GM19395 (cell line): Measurements from ENCODE around the gene CCDC107.
"Not testable (repeated sequence)": the region's sequence is repeated elsewhere in the genome, so short reads cannot be mapped to it uniquely, and the experiment has no call there.

Experiments used
- ATAC-seq: cut with Tn5 transposase; IDR thresholded peaks from one replicate; pipeline ENCODE4 v1.9.1; 2021; ENCODE audit warnings: mild to moderate bottlenecking, moderate library complexity; ENCODE audit not compliant: unreplicated experiment

Gene CCDC107

GRCh38 chr9:35637427-35637955 lies 20.6 kb upstream of the CCDC107 start:
- ATAC-seq = not testable (repeated sequence)

DNA sequence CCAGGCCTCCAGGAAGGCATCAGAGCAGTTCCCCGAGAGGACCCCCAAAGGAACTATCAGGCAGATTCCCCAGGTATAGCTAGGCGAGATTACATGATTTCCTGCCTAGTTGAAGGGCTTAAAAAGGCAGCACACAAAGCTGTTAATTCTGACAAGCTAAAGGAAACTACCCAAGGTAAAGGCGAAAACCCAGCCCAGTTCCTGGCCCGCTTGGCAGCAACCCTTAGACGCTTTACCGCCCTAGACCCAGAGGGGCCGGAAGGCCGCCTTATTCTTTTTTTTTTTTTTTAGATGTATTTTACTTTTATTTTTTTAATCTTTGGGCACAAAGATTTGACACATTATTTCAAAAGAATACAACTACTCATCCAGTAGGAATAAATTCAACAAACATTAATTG lies 19.3 kb upstream of the CCDC107 start:
- ATAC-seq = not testable (repeated sequence)

DNA sequence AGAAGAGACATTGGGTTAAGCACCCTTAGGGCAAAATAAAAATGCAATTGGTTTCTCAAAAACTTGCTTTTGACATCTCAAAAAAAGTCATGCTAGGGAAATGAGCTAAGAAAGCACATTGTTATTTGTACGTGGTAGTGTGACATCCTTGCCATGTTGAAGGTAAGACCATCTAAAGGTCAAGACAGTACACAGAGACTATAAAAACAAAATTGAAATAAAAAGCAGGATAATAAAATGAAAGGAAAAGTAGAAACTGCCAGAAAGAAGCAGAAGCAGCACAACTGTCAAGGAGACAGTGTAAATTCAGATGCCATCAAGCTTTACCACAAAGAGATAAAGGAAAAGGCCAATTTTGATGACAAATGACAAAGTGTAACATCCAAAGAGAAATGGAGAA lies 18.9 kb upstream of the CCDC107 start:
- not testable (repeated sequence) for ATAC-seq

GRCh38 chr9:35639631-35640030 lies 18.5 kb upstream of the CCDC107 start:
- no peak for ATAC-seq

DNA sequence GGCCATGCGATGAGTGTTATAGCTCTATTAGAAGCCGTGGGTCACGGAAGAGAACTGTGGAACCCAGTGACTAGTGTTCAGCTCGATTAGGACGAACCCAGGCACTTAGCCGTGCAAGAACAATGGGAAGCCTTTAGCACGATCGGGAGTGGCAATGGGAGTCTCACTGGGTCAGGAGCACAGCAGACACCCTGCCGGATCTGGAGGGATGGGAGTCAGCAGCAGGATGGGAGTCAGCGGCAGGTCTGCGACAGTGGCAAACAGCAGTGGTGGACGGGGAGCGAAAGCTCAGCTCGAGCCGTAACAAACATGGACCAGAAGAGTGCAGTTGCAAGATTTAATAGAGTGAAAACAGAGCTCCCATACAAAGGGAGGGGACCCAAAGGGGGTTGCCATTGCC lies 17.7 kb upstream of the CCDC107 start:
- ATAC-seq = not testable (repeated sequence)

DNA sequence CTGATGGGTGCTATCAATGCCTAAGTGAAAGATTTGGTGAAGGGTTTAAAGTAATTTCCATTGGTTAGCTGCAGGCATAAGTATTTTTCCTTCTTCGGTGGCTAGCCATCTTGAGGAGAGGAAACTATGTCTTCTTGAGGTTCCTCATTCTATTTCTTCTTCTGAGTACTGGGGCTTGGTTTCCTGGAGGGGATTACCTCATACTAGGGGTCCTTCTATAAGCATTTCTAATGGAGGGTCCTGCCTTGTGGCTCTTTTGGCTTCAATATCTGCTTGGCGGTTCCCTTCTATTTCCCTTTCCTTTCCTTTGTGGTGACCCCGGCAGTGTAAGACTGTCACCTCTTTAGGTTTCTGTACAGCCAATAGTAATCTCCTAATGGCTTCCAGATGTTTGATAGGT lies 16.6 kb upstream of the CCDC107 start:
- ATAC-seq = not testable (repeated sequence)

DNA sequence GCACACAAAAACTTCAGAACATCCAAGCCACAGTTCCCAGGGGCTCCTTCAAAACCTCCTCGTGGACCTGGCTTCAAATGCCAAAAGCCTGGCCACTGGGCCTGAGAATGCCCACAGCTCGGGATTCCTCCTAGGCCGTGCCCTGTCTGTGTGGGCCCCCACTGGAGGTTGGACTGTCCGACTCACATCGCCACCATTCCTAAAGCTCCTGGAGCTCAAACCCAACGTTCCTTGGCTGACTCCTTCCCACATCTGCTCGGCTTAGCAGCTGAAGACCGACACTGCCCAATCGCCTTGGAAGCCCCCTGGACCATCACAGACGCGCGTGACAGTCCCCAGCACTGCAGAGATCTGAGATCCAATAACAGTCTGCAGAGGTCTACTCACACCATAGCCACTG lies 15.0 kb upstream of the CCDC107 start:
- no peak for ATAC-seq

GRCh38 chr9:35645736-35646135 lies 12.4 kb upstream of the CCDC107 start:
- not testable (repeated sequence) for ATAC-seq

- ATAC-seq = no peak
Observed at GRCh38 chr9:35646153-35646532, 11.9 kb upstream of the CCDC107 start.

DNA sequence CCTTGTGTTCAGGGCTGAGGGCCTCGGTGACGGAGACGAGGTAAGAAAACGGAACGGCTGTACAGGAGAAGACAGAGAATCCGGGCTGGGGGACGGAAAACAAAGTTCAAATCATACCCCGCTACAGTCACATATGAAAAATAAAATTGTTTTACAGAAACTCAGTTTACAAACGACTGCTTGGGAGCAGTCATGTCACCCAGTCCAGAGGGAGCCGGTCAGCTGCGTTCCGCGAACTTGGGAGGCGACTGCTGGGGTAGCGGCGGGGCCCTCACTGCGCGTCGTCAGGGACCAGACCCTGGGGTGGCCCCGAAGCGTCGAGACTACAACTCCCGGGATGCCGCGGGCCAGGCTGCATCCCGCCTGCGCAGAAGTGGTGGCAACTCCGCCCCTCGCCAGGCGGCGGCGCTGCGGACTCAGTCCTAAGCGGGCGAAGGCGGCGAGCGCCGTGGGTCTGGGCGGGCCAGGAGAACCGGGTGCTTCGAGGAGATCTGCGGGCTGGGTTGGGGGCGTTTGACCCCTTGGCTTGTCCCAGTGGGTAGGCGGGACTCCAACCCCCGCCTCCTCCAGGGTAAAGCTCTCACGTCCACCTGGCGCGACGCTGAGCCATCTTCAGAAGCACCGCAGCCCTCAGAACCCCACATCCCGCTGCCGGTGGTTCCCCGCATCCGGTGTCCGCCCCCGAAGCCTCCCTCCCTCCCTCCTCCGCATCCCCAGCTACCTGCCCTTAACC lies 11.4 kb upstream of the CCDC107 start:
- ATAC-seq = peak; percentile 81

DNA sequence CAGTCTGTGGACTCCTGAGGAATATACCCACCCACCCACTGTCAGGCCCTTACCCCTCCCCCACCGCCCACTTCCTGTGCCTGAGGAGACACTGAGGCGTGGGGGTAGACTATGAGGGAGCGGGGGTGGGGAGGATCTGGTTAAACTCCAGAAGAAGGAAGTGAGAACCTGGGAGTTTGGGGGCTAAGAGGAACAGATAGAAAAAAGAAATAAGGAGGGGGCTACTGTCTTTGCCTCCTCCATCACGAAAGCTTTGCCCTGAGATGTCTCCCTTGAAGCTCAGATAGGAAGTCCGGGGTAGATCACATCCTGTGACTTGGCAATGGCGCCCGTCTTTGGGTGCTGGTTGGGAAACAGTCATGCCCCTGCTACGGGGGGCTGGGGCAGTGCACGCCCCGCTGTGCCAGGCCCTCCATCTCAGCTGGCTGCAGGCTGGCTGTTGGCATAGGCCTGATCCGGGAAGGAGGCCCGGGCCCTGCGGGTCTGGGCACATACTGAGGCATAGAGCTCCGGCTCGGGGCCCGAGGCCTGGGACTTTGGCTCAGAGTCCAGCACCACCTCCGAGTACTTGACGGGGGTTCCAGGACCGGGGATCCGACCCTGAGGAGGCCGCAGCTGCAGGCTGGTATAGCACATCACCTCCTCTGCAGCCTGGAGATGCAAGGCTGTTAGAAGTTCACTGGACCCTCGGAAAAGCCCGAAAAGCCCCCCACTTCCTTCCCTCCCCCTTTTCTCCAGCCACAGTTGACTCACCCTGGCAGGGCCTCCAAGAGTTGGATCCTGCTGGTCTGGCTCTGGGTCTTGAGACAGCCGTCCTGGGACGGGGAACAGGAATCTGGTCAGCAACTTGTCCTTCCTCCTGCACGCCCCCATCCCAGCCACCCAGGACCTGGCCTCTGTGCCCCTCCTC lies 8.4 kb upstream of the CCDC107 start:
- ATAC-seq = no peak

- ATAC-seq = no peak
Observed at GRCh38 chr9:35650341-35651158, 7.5 kb upstream of the CCDC107 start, which contains the start of gene SIT1. TSS of gene SIT1 (minus strand) at chr9:35650931. CDS start at chr9:35650853, 78 bp downstream.

- ATAC-seq = no peak
Observed at GRCh38 chr9:35651956-35652828, 5.9 kb upstream of the CCDC107 start.

DNA sequence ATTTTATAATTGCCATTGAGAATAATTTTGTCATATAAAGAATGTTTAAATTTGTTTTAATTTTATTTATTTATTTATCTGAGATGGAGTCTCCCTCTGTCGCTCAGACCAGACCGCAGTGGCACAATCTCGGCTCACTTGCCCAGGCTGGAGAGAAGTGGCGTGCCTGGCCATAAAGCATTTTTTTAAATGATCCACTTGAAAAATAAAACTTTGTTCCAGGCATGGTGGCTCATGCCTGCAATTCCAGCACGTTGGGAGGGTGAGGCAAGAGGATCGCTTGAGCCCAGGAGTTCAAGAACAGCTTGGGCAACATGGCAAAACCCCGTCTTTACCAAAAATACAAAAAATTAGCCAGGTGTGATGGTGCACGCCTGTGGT lies 5.3 kb upstream of the CCDC107 start:
- ATAC-seq = no peak

- no peak for ATAC-seq
Observed at GRCh38 chr9:35653611-35654010, 4.5 kb upstream of the CCDC107 start.

DNA sequence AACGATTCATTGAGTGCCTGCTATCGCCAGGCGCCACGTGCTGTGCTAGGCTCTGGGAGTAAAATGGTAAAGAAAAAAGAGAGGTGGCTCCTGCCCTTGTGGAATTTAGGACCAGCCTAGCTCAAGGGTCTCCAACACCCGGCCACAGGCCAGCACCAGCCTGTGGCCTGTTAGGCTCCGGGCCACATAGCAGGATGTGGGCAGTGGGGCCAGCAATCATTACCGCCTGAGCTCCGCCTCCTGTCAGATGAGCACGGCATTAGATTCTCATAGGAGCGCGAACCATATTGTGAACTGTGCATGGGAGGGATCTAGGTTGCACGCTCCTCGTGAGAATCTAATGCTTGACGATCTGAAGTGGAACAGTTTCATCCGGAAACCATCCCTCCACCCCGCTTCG lies 1.7 kb upstream of the CCDC107 start:
- no peak for ATAC-seq

DNA sequence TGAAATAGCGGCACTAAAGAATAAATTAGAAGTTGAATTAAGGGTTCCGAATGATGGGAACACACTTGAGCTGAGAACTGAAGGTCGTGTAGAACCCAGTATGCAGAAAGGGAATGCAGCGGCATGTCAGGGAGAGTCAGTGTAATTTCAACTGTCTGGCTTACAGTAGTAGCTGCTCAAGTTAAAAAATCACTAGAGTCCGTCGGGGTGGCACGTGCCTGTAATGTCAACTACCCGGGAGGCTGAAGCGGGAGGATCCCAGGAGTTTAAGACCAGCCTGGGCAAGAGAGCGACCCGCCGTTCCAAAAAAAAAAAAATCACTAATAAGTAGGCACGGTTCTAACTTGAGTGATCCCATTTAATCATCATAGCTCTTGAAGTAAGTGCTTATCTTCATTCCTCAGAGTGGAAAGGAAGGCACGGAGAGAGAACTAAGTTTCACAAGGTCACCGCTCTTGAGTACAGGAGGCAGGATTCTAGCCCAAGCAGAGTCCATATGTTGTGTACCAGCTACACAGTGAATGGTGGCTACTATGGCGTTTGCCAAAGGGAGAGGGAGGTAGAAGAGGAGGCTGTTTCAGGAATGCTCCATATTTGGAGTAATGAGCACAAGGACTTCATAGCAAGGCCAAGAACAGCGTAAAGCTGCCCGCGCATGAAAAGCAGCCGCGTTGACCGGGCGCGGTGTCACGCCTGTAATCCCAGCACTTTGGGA lies 1.1 kb upstream of the CCDC107 start:
- no peak for ATAC-seq

GRCh38 chr9:35657546-35658136 lies 451 bp upstream of the CCDC107 start, which contains the start of gene RMRP:
TSS of gene RMRP (minus strand) at chr9:35658019.
- ATAC-seq = peak; percentile 87

GRCh38 chr9:35658968-35659220 lies 802 bp downstream of the CCDC107 start:
- no peak for ATAC-seq
